Tibial nerve (tissue), 4 donors: ENCODE data around the gene APOC1. TPM values are rescaled to one million over a fixed set of nuclear protein-coding genes. Genes with fewer than 3 reads are reported as not detected.
"Not testable (repeated sequence)": the region's sequence is repeated elsewhere in the genome, so short reads cannot be mapped to it uniquely, and the experiment has no call there.

ENCODE experiments used
- DNase-seq, 2 donors: peaks; one replicate each; pipeline ENCODE4 v3.0.0-alpha.2; 2019; ENCODE audit warnings: low spot score in 2 of 2
- H3K27ac ChIP-seq, 4 donors: fragments of 200-600 bp; sonication (generic) in 3 of 4; one replicate each; pipeline ENCODE4 v1.5.1; 2017 to 2019; ENCODE audit warnings: mild to moderate bottlenecking in 1 of 4
- H3K27me3 ChIP-seq, 2 donors: fragments of 200-600 bp; sonication (generic) in 1 of 2; one replicate each; pipeline versions ENCODE4 v1.5.1 to v1.6.0; 2017 to 2019
- H3K36me3 ChIP-seq, 3 donors: fragments of 200-600 bp; sonication (generic); one replicate each; pipeline ENCODE4 v1.5.1; 2018 to 2019
- H3K4me1 ChIP-seq, 4 donors: fragments of 200-600 bp; sonication (generic) in 3 of 4; one replicate each; pipeline ENCODE4 v1.5.1; 2017 to 2019
- H3K4me3 ChIP-seq, 4 donors: fragments of 200-600 bp; sonication (generic) in 3 of 4; one replicate each; pipeline ENCODE4 v1.5.1; 2017 to 2019; ENCODE audit warnings: mild to moderate bottlenecking in 1 of 4, moderate library complexity in 1 of 4
- H3K9me3 ChIP-seq, 4 donors: fragments of 200-600 bp; sonication (generic) in 3 of 4; one replicate each; pipeline ENCODE4 v1.5.1; 2017 to 2019
- EP300 ChIP-seq, 2 donors: sonication (generic); formaldehyde crosslinking; IDR thresholded peaks; one replicate each; pipeline ENCODE4 v1.6.1; 2017; ENCODE audit warnings: antibody characterized with exemption in 2 of 2, mild to moderate bottlenecking in 1 of 2
- POLR2A ChIP-seq, 2 donors: fragments of 450-650 bp; IDR thresholded peaks; one replicate each; pipeline ENCODE4 v1.6.1; 2017; ENCODE audit warnings: antibody characterized with exemption in 2 of 2, mild to moderate bottlenecking in 2 of 2, moderate library complexity in 2 of 2
- WGBS, 2 donors: methylation state at CpG; one replicate each; pipeline ENCODE4 v1.1.5; 2018; 5-methylcytosine and 5-hydroxymethylcytosine counted together
- total RNA-seq, 4 donors: library from RNA; depleted of rRNA; stranded (reverse); fragments of >200 nt; gene quantifications; one replicate each; pipeline ENCODE4 v1.1.0, GENCODE V29; 2016
- TF ChIP-seq, protein P1 (sequence below), 5 experiments: fragments of 200-600 bp in 3 of 5; fragments of 450-650 bp in 2 of 5; sonication (generic) in 3 of 5; IDR thresholded peaks; one replicate each; pipeline ENCODE4 v1.5.1; 2016 to 2019; ENCODE audit warnings: antibody characterized with exemption in 5 of 5, mild to moderate bottlenecking in 3 of 5, moderate library complexity in 2 of 5

The APOC1 gene
- 100 to 1,000 TPM in 1 of 4 donors, 10 to 100 TPM in 3; 17.2 to 213 (median 49.9) TPM for total RNA-seq

DNA sequence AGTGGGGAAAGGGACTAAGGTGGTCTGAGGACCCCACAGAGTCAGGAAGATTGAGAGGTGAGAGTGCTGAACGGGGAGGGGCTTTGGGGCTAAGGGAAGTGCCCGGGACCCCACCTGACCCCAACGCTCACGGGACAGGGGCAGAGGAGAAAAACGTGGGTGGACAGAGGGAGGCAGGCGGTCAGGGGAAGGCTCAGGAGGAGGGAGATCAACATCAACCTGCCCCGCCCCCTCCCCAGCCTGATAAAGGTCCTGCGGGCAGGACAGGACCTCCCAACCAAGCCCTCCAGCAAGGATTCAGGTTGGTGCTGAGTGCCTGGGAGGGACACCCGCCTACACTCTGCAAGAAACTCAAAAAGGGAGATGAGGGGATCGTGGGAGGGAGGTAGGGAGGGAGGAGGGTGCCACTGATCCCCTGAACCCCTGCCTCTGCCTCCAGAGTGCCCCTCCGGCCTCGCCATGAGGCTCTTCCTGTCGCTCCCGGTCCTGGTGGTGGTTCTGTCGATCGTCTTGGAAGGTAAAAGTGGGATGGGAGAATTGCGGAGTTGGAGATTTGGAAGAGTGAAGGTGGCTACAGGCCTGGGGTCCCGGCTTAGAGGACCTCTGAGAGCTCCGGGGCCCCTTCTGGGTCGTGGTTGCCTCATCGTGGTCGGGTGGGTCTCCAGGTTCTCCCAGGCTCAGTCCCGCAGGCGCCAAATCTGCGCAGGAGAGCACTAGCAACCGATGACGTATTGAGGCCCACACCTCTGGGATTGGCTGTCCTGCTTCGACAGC lies at the start of gene APOC1:
APOC1 (plus strand) TSS at position 176 of the 774 bp plus-strand sequence; CDS start at position 460, 284 bp downstream.
- Histone ChIP-seq H3K27ac (peak within 1 kb of the TSS in 2 of 4 donors; percentile 63 to 71), H3K4me1 (peaks cover 0 to 45% (median 21%) of the 10 kb centered on the region in 4 donors), H3K4me3 (peak within 1 kb of the TSS; percentile 16 to 55 (median 44))
- WGBS, 2 donors = 6 to 10% methylated on average over 27 to 28 of the region's 28 CpGs
- peak; percentile 72 to 81 for DNase-seq
- not testable (repeated sequence) for H3K9me3 ChIP-seq, H3K27me3 ChIP-seq, H3K36me3 ChIP-seq

DNA sequence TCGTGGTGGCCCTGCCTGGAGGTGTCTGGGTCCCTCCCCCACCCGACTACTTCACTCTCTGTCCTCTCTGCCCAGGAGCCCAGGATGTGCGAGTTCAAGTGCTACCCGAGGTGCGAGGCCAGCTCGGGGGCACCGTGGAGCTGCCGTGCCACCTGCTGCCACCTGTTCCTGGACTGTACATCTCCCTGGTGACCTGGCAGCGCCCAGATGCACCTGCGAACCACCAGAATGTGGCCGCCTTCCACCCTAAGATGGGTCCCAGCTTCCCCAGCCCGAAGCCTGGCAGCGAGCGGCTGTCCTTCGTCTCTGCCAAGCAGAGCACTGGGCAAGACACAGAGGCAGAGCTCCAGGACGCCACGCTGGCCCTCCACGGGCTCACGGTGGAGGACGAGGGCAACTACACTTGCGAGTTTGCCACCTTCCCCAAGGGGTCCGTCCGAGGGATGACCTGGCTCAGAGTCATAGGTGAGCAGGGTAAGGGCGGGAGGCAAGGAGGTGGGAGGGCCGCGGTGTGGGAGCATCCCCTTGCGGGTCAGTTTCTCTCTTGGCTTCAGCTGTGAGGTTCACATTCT lies 49.1 kb upstream of the APOC1 start:
- Histone ChIP-seq H3K27ac (peak overlapping the region in 2 of 4 donors; percentile 48 to 72), H3K4me1 (peaks cover 0 to 36% (median 0%) of the 10 kb centered on the region in 4 donors), H3K27me3 (no peaks in the 10 kb centered on the region), H3K36me3 (peaks cover 0 to 43% (median 0%) of the 10 kb centered on the region in 3 donors), H3K4me3 (no peak overlapping the region), H3K9me3 (no peaks in the 10 kb centered on the region)
- no peak for TF ChIP-seq EP300 (IDR thresholded peaks at IDR 0.05)
- no peak for TF ChIP-seq POLR2A (IDR thresholded peaks at IDR 0.05)
- TF ChIP-seq, protein P1, sequence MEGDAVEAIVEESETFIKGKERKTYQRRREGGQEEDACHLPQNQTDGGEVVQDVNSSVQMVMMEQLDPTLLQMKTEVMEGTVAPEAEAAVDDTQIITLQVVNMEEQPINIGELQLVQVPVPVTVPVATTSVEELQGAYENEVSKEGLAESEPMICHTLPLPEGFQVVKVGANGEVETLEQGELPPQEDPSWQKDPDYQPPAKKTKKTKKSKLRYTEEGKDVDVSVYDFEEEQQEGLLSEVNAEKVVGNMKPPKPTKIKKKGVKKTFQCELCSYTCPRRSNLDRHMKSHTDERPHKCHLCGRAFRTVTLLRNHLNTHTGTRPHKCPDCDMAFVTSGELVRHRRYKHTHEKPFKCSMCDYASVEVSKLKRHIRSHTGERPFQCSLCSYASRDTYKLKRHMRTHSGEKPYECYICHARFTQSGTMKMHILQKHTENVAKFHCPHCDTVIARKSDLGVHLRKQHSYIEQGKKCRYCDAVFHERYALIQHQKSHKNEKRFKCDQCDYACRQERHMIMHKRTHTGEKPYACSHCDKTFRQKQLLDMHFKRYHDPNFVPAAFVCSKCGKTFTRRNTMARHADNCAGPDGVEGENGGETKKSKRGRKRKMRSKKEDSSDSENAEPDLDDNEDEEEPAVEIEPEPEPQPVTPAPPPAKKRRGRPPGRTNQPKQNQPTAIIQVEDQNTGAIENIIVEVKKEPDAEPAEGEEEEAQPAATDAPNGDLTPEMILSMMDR (IDR thresholded peaks at IDR 0.05) = no peak
- DNase-seq = no peak
- 88 to 92% methylated on average over 27 of the region's 27 CpGs for WGBS, 2 donors

DNA sequence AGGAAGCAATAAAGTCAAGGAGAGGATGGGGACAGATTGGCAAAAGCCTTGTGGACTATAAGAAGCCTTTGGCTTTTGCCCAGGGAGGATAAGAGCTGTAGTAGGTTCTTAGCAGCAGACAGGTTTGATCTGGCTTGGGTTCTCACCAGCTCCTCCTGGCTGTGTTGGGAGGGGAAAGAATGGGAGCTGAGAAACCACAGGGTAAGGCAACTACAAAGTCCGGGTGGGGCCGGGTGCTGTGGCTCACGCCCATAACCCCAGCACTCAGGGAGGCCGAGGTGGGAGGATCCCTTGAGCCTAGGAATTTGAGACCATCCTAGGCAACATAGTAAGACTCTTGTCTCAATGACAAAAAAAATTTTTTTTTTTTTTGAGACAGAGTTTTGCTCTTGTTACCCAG lies 47.7 kb upstream of the APOC1 start:
- Histone ChIP-seq H3K9me3 (no peaks in the 10 kb centered on the region), H3K4me1 (peaks cover 0 to 49% (median 0%) of the 10 kb centered on the region in 4 donors), H3K27me3 (no peaks in the 10 kb centered on the region), H3K36me3 (peaks cover 0 to 56% (median 0%) of the 10 kb centered on the region in 3 donors), H3K27ac (peak overlapping the region in 2 of 4 donors; percentile 38 to 48), H3K4me3 (no peak overlapping the region)
- WGBS, 2 donors = 72 to 79% methylated on average over 4 of the region's 4 CpGs
- TF ChIP-seq EP300 (IDR thresholded peaks at IDR 0.05) (no peak), POLR2A (IDR thresholded peaks at IDR 0.05) (no peak)
- TF ChIP-seq, protein P1 (IDR thresholded peaks at IDR 0.05) = no peak
- DNase-seq = no peak

DNA sequence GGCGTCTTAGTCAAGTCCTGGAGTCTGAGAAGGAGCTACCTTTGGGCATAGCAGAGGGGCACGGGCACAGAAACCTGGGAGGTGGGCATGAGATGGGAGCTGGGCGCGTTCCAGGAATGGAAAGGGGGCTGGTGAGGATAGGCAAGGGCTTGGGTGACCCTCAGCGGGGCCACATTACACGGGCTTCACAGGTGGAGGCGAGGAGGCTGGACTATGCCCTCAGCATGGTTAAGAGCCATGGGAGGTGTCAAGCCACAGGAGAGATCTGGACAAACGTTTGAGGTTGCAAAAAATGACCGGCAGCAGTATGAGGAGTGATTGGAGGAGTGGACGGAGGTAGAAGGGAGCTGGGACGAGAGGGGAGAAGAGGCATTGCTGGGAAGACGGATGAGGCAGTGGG lies 46.8 kb upstream of the APOC1 start:
- no peak for DNase-seq
- Histone ChIP-seq H3K4me1 (peaks cover 0 to 49% (median 0%) of the 10 kb centered on the region in 4 donors), H3K36me3 (peaks cover 0 to 65% (median 0%) of the 10 kb centered on the region in 3 donors), H3K9me3 (no peaks in the 10 kb centered on the region), H3K27me3 (no peaks in the 10 kb centered on the region), H3K27ac (peak overlapping the region in 2 of 4 donors; percentile 10 to 33), H3K4me3 (no peak overlapping the region)
- TF ChIP-seq, protein P1 (IDR thresholded peaks at IDR 0.05) = no peak
- TF ChIP-seq POLR2A (IDR thresholded peaks at IDR 0.05) (no peak), EP300 (IDR thresholded peaks at IDR 0.05) (no peak)
- WGBS, 2 donors = 89 to 92% methylated on average over 12 of the region's 12 CpGs

DNA sequence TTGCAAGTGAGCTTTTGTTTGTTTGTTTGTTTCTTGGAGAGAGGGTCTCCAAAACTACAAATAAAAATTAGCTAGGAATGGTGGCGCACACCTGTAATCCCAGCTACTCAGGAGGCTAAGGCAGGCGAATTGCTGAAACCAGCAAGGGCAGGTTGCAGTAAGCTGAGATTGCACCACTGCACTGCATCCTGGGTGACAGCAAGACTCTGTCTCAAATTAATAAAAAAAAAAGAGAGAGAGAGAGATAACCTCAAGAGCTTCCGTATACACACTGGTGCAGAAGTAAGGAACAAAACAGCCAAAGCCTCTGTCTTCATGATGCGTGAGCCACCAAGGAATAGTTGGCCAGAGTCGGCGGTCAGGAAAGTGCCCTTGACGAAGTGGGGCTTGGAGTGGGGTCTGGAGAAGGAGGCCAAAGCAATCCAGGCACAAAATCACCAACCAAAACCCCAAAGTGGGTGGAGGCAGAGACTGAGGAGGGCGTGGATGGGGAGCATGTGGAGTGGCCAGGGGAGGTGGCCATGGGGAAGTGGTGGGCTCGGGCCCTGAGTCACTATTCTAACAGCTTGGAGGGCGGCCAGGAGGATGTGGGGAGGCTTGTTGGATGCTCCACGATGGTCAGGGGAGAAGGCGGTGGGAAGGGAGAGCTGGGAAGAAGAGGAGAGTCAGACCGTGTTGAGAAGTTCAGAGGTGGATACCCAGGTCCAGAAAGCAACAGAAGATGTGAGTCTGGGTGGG lies 44.5 kb upstream of the APOC1 start:
- H3K9me3 ChIP-seq = no peaks in the 10 kb centered on the region
- H3K4me3 ChIP-seq = no peak overlapping the region
- H3K4me1 ChIP-seq = peaks cover 0 to 48% (median 0%) of the 10 kb centered on the region in 4 donors
- DNase-seq = peak in 1 of 2 donors; percentile 59
- H3K27me3 ChIP-seq = no peaks in the 10 kb centered on the region
- peaks cover 0 to 85% (median 6%) of the 10 kb centered on the region in 3 donors for H3K36me3 ChIP-seq
- WGBS, 2 donors = 60% methylated on average over 13 of the region's 13 CpGs
- H3K27ac ChIP-seq = peak overlapping the region in 2 of 4 donors; percentile 52 to 54
- TF ChIP-seq POLR2A (IDR thresholded peaks at IDR 0.05) = no peak
- TF ChIP-seq EP300 (IDR thresholded peaks at IDR 0.05) = no peak
- TF ChIP-seq, protein P1 (IDR thresholded peaks at IDR 0.05) = no peak
